GM18499 (cell line): ENCODE measurements around the gene ATP5MC3.

Source experiments
- ATAC-seq: cut with Tn5 transposase; IDR thresholded peaks from one replicate; pipeline ENCODE4 v1.9.1; 2021; ENCODE audit warnings: moderate number of reproducible peaks; ENCODE audit not compliant: insufficient read depth, unreplicated experiment

Gene ATP5MC3

GRCh38 chr2:175169191-175169590, 12.3 kb downstream of the ATP5MC3 start:
- no peak for ATAC-seq

- ATAC-seq, result peak; percentile 9
Observed at GRCh38 chr2:175168564-175168945, 13.0 kb downstream of the ATP5MC3 start.

- peak; percentile 89 for ATAC-seq
Observed at GRCh38 chr2:175167792-175168563, 13.5 kb downstream of the ATP5MC3 start, which contains the start of gene ATF2. TSS of gene ATF2 (minus strand) at chr2:175168203. CDS start at chr2:175136443, 31,760 bp downstream.

GRCh38 chr2:175167076-175167791, 14.3 kb downstream of the ATP5MC3 start:
- no peak for ATAC-seq

GRCh38 chr2:175166216-175166824, 15.2 kb downstream of the ATP5MC3 start:
- ATAC-seq, result no peak

GRCh38 chr2:175164235-175164634, 17.3 kb downstream of the ATP5MC3 start:
- ATAC-seq, result no peak

GRCh38 chr2:175158894-175159293, 22.6 kb downstream of the ATP5MC3 start:
- no peak for ATAC-seq

GRCh38 chr2:175156534-175156933, 25.0 kb downstream of the ATP5MC3 start:
- no peak for ATAC-seq

GRCh38 chr2:175154661-175155082, 26.8 kb downstream of the ATP5MC3 start:
- ATAC-seq, result peak; percentile 88

GRCh38 chr2:175152242-175152641, 29.3 kb downstream of the ATP5MC3 start:
- peak; percentile 76 for ATAC-seq

GRCh38 chr2:175151791-175152190, 29.7 kb downstream of the ATP5MC3 start:
- no peak for ATAC-seq

GRCh38 chr2:175147186-175147585, 34.3 kb downstream of the ATP5MC3 start:
- no peak for ATAC-seq

GRCh38 chr2:175143678-175144077, 37.8 kb downstream of the ATP5MC3 start:
- no peak for ATAC-seq

GRCh38 chr2:175143191-175143590, 38.3 kb downstream of the ATP5MC3 start:
- no peak for ATAC-seq

- ATAC-seq, result no peak
Observed at GRCh38 chr2:175140332-175140731, 41.2 kb downstream of the ATP5MC3 start.

GRCh38 chr2:175137793-175138192, 43.7 kb downstream of the ATP5MC3 start:
- no peak for ATAC-seq

- ATAC-seq, result no peak
Observed at GRCh38 chr2:175136334-175137215, 44.9 kb downstream of the ATP5MC3 start.

- no peak for ATAC-seq
Observed at GRCh38 chr2:175135862-175136261, 45.6 kb downstream of the ATP5MC3 start.

GRCh38 chr2:175135177-175135576, 46.3 kb downstream of the ATP5MC3 start:
- no peak for ATAC-seq

- no peak for ATAC-seq
Observed at GRCh38 chr2:175131252-175131651, 50.3 kb downstream of the ATP5MC3 start.
